H9 (cell line): ENCODE measurements around the gene SHH. TPM values are rescaled to one million over a fixed set of nuclear protein-coding genes. Genes with fewer than 3 reads are reported as not detected.

Experiments
- DNase-seq: peaks from one replicate; pipeline ENCODE4 v3.0.0-alpha.2; 2017
- H2AFZ ChIP-seq: one replicate; pipeline ENCODE4 v1.6.1; 2013; ENCODE audit warnings: mild to moderate bottlenecking, low read length, control low read depth, moderate library complexity
- H2AK5ac ChIP-seq: 2 replicates; pipeline ENCODE4 v1.6.1; 2013; ENCODE audit warnings: low read length, control low read depth, mixed read lengths; ENCODE audit not compliant: insufficient read length
- H2BK120ac ChIP-seq: one replicate; pipeline ENCODE4 v1.6.1; 2013; ENCODE audit warnings: low read depth, mild to moderate bottlenecking, low read length, control low read depth, inconsistent platforms; ENCODE audit not compliant: poor library complexity, severe bottlenecking
- H2BK12ac ChIP-seq: 2 replicates; pipeline ENCODE4 v1.6.1; 2013; ENCODE audit warnings: low read length, control low read depth, mixed read lengths, low read depth; ENCODE audit not compliant: insufficient read length
- H2BK15ac ChIP-seq: 2 replicates; pipeline ENCODE4 v1.6.1; 2013; ENCODE audit warnings: low read depth, low read length, control low read depth
- H2BK20ac ChIP-seq: one replicate; pipeline ENCODE4 v1.6.1; 2013; ENCODE audit warnings: low read depth, mild to moderate bottlenecking, low read length, control low read depth, inconsistent platforms; ENCODE audit not compliant: poor library complexity, severe bottlenecking
- H2BK5ac ChIP-seq: 2 replicates; pipeline ENCODE4 v1.6.1; 2013; ENCODE audit warnings: low read length, control low read depth, mixed read lengths; ENCODE audit not compliant: insufficient read length
- H3K14ac ChIP-seq: 2 replicates; pipeline ENCODE4 v1.6.1; 2013; ENCODE audit warnings: low read length, control low read depth; ENCODE audit not compliant: insufficient read depth
- H3K18ac ChIP-seq: 2 replicates; pipeline ENCODE4 v1.6.1; 2013; ENCODE audit warnings: low read depth, mild to moderate bottlenecking, mixed read lengths, low read length, control low read depth; ENCODE audit not compliant: insufficient read length
- H3K23ac ChIP-seq: 2 replicates; pipeline ENCODE4 v1.6.1; 2013; ENCODE audit warnings: low read length, control low read depth, mixed read lengths, low read depth; ENCODE audit not compliant: insufficient read length
- H3K23me2 ChIP-seq: 2 replicates; pipeline ENCODE4 v1.6.1; 2013; ENCODE audit warnings: low read depth, mild to moderate bottlenecking, mixed read lengths, low read length, control low read depth; ENCODE audit not compliant: insufficient read length, poor library complexity, severe bottlenecking
- H3K27ac ChIP-seq: 2 replicates; pipeline ENCODE4 v1.5.1; 2013; ENCODE audit warnings: low read length, control low read depth, mixed read lengths, low read depth; ENCODE audit not compliant: insufficient read length
- H3K27me3 ChIP-seq: 2 replicates; pipeline ENCODE4 v1.6.1; 2013; ENCODE audit warnings: low read length, control low read depth, inconsistent platforms; ENCODE audit not compliant: insufficient read depth
- H3K4ac ChIP-seq: 2 replicates; pipeline ENCODE4 v1.6.1; 2013; ENCODE audit warnings: low read depth, mild to moderate bottlenecking, control low read depth, inconsistent platforms, low read length, moderate library complexity
- H3K4me1 ChIP-seq: 2 replicates; pipeline ENCODE4 v1.6.1; 2013; ENCODE audit warnings: low read length, control low read depth, inconsistent platforms; ENCODE audit not compliant: insufficient read depth
- H3K4me2 ChIP-seq: 2 replicates; pipeline ENCODE4 v1.6.1; 2013; ENCODE audit warnings: low read length, control low read depth, mixed read lengths; ENCODE audit not compliant: insufficient read length, insufficient read depth
- H3K56ac ChIP-seq: 2 replicates; pipeline ENCODE4 v1.6.1; 2013; ENCODE audit warnings: low read depth, mild to moderate bottlenecking, mixed read lengths, low read length, control low read depth; ENCODE audit not compliant: insufficient read length
- H3K79me1 ChIP-seq: 2 replicates; pipeline ENCODE4 v1.6.1; 2013; ENCODE audit warnings: low read depth, mild to moderate bottlenecking, moderate library complexity, low read length, control low read depth, inconsistent platforms; ENCODE audit not compliant: insufficient read depth, poor library complexity, severe bottlenecking
- H3K79me2 ChIP-seq: 2 replicates; pipeline ENCODE4 v1.6.1; 2013; ENCODE audit warnings: low read length, control low read depth, inconsistent platforms; ENCODE audit not compliant: insufficient read depth
- H3K9ac ChIP-seq: 2 replicates; pipeline ENCODE4 v1.6.1; 2013; ENCODE audit warnings: low read length, control low read depth, mixed read lengths; ENCODE audit not compliant: insufficient read length; ENCODE audit errors: extremely low read depth
- H3K9me3 ChIP-seq: one replicate; pipeline ENCODE4 v1.6.1; 2013; ENCODE audit warnings: low read depth, low read length, inconsistent platforms; ENCODE audit not compliant: control insufficient read depth
- H3T11ph ChIP-seq: one replicate; pipeline ENCODE4 v1.6.1; 2013; ENCODE audit warnings: mild to moderate bottlenecking, low read length, control low read depth, inconsistent platforms
- H4K20me1 ChIP-seq: one replicate; pipeline ENCODE4 v1.6.1; 2013; ENCODE audit not compliant: control insufficient read depth, insufficient read length, insufficient read depth
- H4K5ac ChIP-seq: 2 replicates; pipeline ENCODE4 v1.6.1; 2013; ENCODE audit warnings: low read depth, mild to moderate bottlenecking, mixed read lengths, low read length, control low read depth; ENCODE audit not compliant: insufficient read length
- H4K8ac ChIP-seq: replicated peaks from 2 replicates; pipeline ENCODE4 v1.6.1; 2013; ENCODE audit warnings: low read length, control low read depth, mixed read lengths, low read depth; ENCODE audit not compliant: insufficient read length
- H4K91ac ChIP-seq: 2 replicates; pipeline ENCODE4 v1.6.1; 2013; ENCODE audit warnings: low read depth, mild to moderate bottlenecking, moderate library complexity, mixed read lengths, low read length, control low read depth; ENCODE audit not compliant: insufficient read length
- H3K27ac Mint-ChIP-seq, 3 experiments: 2 replicates in 2 of 3; 3 replicates in 1 of 3; pipeline ENCODE4 v1.8.0; 2020 to 2021; ENCODE audit warnings: mixed read lengths in 3 of 3, mild to moderate bottlenecking in 1 of 3, moderate library complexity in 1 of 3
- H3K27me3 Mint-ChIP-seq: 2 replicates; pipeline ENCODE4 v1.8.0; 2021; ENCODE audit warnings: low read depth, mild to moderate bottlenecking, moderate library complexity, mixed read lengths
- H3K36me3 Mint-ChIP-seq, 3 experiments: 2 replicates in 2 of 3; 3 replicates in 1 of 3; pipeline ENCODE4 v1.8.0; 2020 to 2021; ENCODE audit warnings: low read depth in 3 of 3, mixed read lengths in 3 of 3; ENCODE audit not compliant: insufficient read depth in 1 of 3
- H3K4me1 Mint-ChIP-seq, 2 experiments: 2 replicates each; pipeline ENCODE4 v1.8.0; 2020; ENCODE audit warnings: mixed read lengths in 2 of 2
- H3K4me3 Mint-ChIP-seq, 2 experiments: 2 replicates in 1 of 2; 3 replicates in 1 of 2; pipeline ENCODE4 v1.8.0; 2020 to 2021; ENCODE audit warnings: mild to moderate bottlenecking in 2 of 2, mixed read lengths in 2 of 2, moderate library complexity in 1 of 2
- H3K9me3 Mint-ChIP-seq, 2 experiments: 2 replicates in 1 of 2; 3 replicates in 1 of 2; pipeline ENCODE4 v1.8.0; 2020; ENCODE audit warnings: mild to moderate bottlenecking in 2 of 2, mixed read lengths in 2 of 2, moderate library complexity in 1 of 2
- whole genome bisulfite sequencing: extraction: QIAGEN DNeasy Blood & Tissue Kit; methylation state at CpG from one replicate; pipeline ENCODE4 v1.1.7; 2013; ENCODE audit warnings: missing lambda C conversion rate, low lambda C conversion rate, mixed read lengths; ENCODE audit not compliant: insufficient read length; ENCODE audit errors: extremely low coverage; 5-methylcytosine and 5-hydroxymethylcytosine counted together
- total RNA-seq: library from RNA; stranded (reverse); gene quantifications from 2 replicates; pipeline ENCODE4 v1.2.1, GENCODE V29; 2021
- TF ChIP-seq, protein P1 (sequence below): fragments of 200-600 bp; sonication (generic); conservative IDR thresholded peaks from 3 replicates; pipeline ENCODE4 v1.8.0; 2021; ENCODE audit warnings: antibody characterized with exemption, mild to moderate bottlenecking

SHH gene
- total RNA-seq, 1 experiment from 2014 or later: 0.07 TPM

DNA sequence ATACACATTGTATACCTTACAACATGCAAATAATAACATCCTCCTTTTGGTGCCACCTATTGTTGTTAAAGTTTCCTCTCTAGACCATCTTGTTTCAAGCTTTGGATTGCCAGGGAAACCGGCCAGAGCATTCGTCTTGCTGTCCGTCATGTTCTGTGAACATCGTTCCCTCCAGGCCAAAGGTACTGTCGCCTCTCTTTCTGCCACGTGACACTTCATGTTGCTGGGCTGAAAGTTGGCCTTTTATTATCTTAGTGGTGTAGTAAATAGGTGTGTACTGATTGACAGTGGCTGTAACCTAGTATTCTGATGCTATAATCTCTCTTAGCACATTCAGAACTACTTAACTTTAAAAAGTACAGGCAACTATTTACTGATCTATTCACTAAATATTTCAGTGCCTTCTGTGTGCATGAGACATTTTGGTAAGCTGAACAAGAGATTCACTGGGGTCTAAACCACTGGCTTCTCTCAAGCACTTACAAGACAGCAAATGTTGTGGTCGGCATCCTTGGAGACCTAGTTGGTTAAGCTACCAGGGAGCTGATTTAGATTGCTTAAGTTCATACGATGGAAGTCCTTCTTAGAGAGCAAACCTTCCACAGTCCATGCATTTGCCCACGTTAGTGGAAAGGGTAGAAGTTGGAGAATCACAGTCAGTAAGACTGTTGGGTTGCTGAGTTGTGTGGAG lies 52.4 kb downstream of the SHH start:
- Histone ChIP-seq H3K9me3 (no peaks in the 10 kb centered on the region), H3K4ac (no peak overlapping the region), H3K4me2 (no peak overlapping the region), H2AK5ac (no peak overlapping the region), H3K56ac (no peak overlapping the region), H3K14ac (no peak overlapping the region), H3K23ac (no peak overlapping the region), H3K27me3 (no peaks in the 10 kb centered on the region), H3K23me2 (no peaks in the 10 kb centered on the region), H2BK20ac (no peak overlapping the region), H4K20me1 (no peaks in the 10 kb centered on the region), H3K79me2 (peaks cover 4% of the 10 kb centered on the region; the same call in 1 of the 2 replicates), H2BK15ac (no peak overlapping the region), H2BK5ac (no peak overlapping the region), H4K5ac (no peak overlapping the region), H2BK12ac (no peak overlapping the region), H3K27ac (no peak overlapping the region), H3K9ac (no peak overlapping the region), H3K79me1 (no peaks in the 10 kb centered on the region), H3T11ph (no peak overlapping the region), H2BK120ac (no peak overlapping the region), H4K91ac (no peak overlapping the region), H2AFZ (no peak overlapping the region), H3K4me1 (no peaks in the 10 kb centered on the region; the same call in 1 of the 2 replicates), H3K18ac (no peak overlapping the region), H4K8ac (no peak overlapping the region)
- peaks cover 6 to 7% of the 10 kb centered on the region in 2 experiments; a peak in 3 of 5 replicates for H3K9me3 Mint-ChIP-seq
- TF ChIP-seq, protein P1, sequence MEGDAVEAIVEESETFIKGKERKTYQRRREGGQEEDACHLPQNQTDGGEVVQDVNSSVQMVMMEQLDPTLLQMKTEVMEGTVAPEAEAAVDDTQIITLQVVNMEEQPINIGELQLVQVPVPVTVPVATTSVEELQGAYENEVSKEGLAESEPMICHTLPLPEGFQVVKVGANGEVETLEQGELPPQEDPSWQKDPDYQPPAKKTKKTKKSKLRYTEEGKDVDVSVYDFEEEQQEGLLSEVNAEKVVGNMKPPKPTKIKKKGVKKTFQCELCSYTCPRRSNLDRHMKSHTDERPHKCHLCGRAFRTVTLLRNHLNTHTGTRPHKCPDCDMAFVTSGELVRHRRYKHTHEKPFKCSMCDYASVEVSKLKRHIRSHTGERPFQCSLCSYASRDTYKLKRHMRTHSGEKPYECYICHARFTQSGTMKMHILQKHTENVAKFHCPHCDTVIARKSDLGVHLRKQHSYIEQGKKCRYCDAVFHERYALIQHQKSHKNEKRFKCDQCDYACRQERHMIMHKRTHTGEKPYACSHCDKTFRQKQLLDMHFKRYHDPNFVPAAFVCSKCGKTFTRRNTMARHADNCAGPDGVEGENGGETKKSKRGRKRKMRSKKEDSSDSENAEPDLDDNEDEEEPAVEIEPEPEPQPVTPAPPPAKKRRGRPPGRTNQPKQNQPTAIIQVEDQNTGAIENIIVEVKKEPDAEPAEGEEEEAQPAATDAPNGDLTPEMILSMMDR: no peak
- DNase-seq: no peak
- H3K36me3 Mint-ChIP-seq: peaks cover 35 to 46% (median 43%) of the 10 kb centered on the region in 3 experiments
- H3K27ac Mint-ChIP-seq: peak overlapping the region in 2 of 3 experiments; percentile 27 to 78; a peak in 3 of 7 replicates
- no peaks in the 10 kb centered on the region for H3K27me3 Mint-ChIP-seq
- H3K4me3 Mint-ChIP-seq: no peak overlapping the region
- H3K4me1 Mint-ChIP-seq: peaks cover 43 to 51% of the 10 kb centered on the region in 2 experiments
- no CpG with 5 or more reads among the region's 9 CpGs for WGBS
